ENCODE measurements around the gene TMEM86A. TPM values are rescaled to one million over a fixed set of nuclear protein-coding genes. Genes with fewer than 3 reads are reported as not detected.
A peak's percentile ranks its signal among the peaks of the same experiment; 100 is the strongest.

TMEM86A gene
- total and polyA plus RNA-seq, 11 donors = 2.3 to 13.1 (median 4.7) TPM

- Histone ChIP-seq H3K27me3 (no peaks in the 10 kb centered on the region), H3K4me1 (peaks cover 7 to 64% (median 37%) of the 10 kb centered on the region in 12 donors), H3K27ac (peak overlapping the region in 3 of 12 donors; percentile 1 to 15 (median 9)), H3K36me3 (peaks cover 0 to 19% (median 4%) of the 10 kb centered on the region in 9 donors), H3K4me3 (no peak overlapping the region), H3K9me3 (no peaks in the 10 kb centered on the region)
- intact Hi-C loops (cut with DNase I) = loop anchor here in 2 of 10 donors (5.0 kb wide), 2 partner anchors 67 to 72 kb away; partner anchors contain the start of gene SPTY2D1 (in 1 of the 2)
- 63 to 74% (median 73%) methylated on average over 5 of the region's 5 CpGs for WGBS, 4 donors
- TF ChIP-seq, protein P1, sequence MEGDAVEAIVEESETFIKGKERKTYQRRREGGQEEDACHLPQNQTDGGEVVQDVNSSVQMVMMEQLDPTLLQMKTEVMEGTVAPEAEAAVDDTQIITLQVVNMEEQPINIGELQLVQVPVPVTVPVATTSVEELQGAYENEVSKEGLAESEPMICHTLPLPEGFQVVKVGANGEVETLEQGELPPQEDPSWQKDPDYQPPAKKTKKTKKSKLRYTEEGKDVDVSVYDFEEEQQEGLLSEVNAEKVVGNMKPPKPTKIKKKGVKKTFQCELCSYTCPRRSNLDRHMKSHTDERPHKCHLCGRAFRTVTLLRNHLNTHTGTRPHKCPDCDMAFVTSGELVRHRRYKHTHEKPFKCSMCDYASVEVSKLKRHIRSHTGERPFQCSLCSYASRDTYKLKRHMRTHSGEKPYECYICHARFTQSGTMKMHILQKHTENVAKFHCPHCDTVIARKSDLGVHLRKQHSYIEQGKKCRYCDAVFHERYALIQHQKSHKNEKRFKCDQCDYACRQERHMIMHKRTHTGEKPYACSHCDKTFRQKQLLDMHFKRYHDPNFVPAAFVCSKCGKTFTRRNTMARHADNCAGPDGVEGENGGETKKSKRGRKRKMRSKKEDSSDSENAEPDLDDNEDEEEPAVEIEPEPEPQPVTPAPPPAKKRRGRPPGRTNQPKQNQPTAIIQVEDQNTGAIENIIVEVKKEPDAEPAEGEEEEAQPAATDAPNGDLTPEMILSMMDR (IDR thresholded peaks at IDR 0.05) = no peak
- no peak for TF ChIP-seq POLR2A (IDR thresholded peaks at IDR 0.05)
- ATAC-seq = no peak
- DNase-seq = no peak
These were observed 5.6 kb downstream of the TMEM86A start for GRCh38 chr11:18704045-18704645.

- peaks cover 7 to 58% (median 32%) of the 10 kb centered on the region in 12 donors for H3K4me1 ChIP-seq
These were observed 6.1 kb downstream of the TMEM86A start for GRCh38 chr11:18704698-18705097.

GRCh38 chr11:18705651-18706281 lies 7.2 kb downstream of the TMEM86A start:
- intact Hi-C loops (cut with DNase I) = loop anchor here in 3 of 10 donors (5.0 kb wide), 1 partner anchor 73 kb away; the partner anchor contains the start of gene SPTY2D1 (in 3 of the 3)

More at GRCh38 chr11:18704698-18705097, 6.1 kb downstream of the TMEM86A start:
- TF ChIP-seq POLR2A (IDR thresholded peaks at IDR 0.05) = no peak
- TF ChIP-seq, protein P1 (IDR thresholded peaks at IDR 0.05) = no peak
- H3K27ac ChIP-seq = peak overlapping the region in 3 of 12 donors; percentile 1 to 15 (median 9)
- no peak overlapping the region for H3K4me3 ChIP-seq
- 38 to 72% (median 49%) methylated on average over 1 of the region's 1 CpG for WGBS, 4 donors
- no peaks in the 10 kb centered on the region for H3K27me3 ChIP-seq
- DNase-seq (peak in 2 of 5 donors; percentile 41 to 69), ATAC-seq (peak; percentile 33 to 66 (median 62))
- intact Hi-C loops (cut with DNase I) = loop anchor here in 5 of 10 donors (5.0 kb wide), 2 partner anchors 67 to 72 kb away; partner anchors contain the start of gene SPTY2D1 (in 4 of the 5)
- peaks cover 0 to 19% (median 4%) of the 10 kb centered on the region in 9 donors for H3K36me3 ChIP-seq
- H3K9me3 ChIP-seq = no peaks in the 10 kb centered on the region

More at GRCh38 chr11:18705651-18706281, 7.2 kb downstream of the TMEM86A start:
- peak in 2 of 5 donors; percentile 46 to 53 for DNase-seq
- H3K4me3 ChIP-seq = peak overlapping the region; percentile 12 to 70 (median 59)
- H3K27me3 ChIP-seq = no peaks in the 10 kb centered on the region
- peaks cover 7 to 49% (median 23%) of the 10 kb centered on the region in 12 donors for H3K4me1 ChIP-seq
- TF ChIP-seq, protein P1 (IDR thresholded peaks at IDR 0.05) = no peak
- TF ChIP-seq POLR2A (IDR thresholded peaks at IDR 0.05) = no peak
- peak overlapping the region in 10 of 12 donors; percentile 49 to 81 (median 64) for H3K27ac ChIP-seq
- peak in 3 of 4 donors; percentile 52 to 66 (median 54) for ATAC-seq
- peaks cover 0 to 19% (median 4%) of the 10 kb centered on the region in 9 donors for H3K36me3 ChIP-seq
- WGBS, 4 donors = 0 to 7% (median 3%) methylated on average over 7 to 46 of the region's 46 CpGs
- no peaks in the 10 kb centered on the region for H3K9me3 ChIP-seq

Measured in heart left ventricle (tissue), 16 donors.